HCT116 (cell line): ENCODE measurements around the gene UVRAG. TPM values are rescaled to one million over a fixed set of nuclear protein-coding genes. Genes with fewer than 3 reads are reported as not detected.
A peak's percentile ranks its signal among the peaks of the same experiment; 100 is the strongest.

Experiments
- ATAC-seq: fragments of 200-7000 bp; cut with Tn5 transposase; 2 replicates; pipeline ENCODE4 v1.9.1; 2020; ENCODE audit warnings: mild to moderate bottlenecking, moderate library complexity
- BruUV-seq: library from RNA; stranded (reverse); fragments of 400-500 nt; replicated peaks from 2 replicates; lab custom pipeline; 2021; lab: Mats Ljungman, UMichigan
- CTCF ChIA-PET: fragments of 300-600 bp; sonication (Branson Sonifier 250); formaldehyde crosslinking; loops from one replicate; lab custom pipeline; 2021; ENCODE audit warnings: antibody characterized with exemption; lab: Charles Lee
- POLR2A ChIA-PET: fragments of 300-600, 350-600 bp; sonication (Branson Sonifier 250); formaldehyde crosslinking; loops from one replicate; lab custom pipeline; 2021; ENCODE audit warnings: antibody characterized with exemption; lab: Charles Lee
- RAD21 ChIA-PET, 2 experiments: fragments of 300-600 bp; sonication (Branson Sonifier 250); formaldehyde crosslinking; loops; one replicate each; lab custom pipeline; 2023; ENCODE audit warnings: low total read pairs in 2 of 2; ENCODE audit not compliant: uncharacterized antibody in 2 of 2, unreplicated experiment in 2 of 2, low non-redundant PET in 1 of 2; lab: Charles Lee
- DNase-seq: peaks from one replicate; pipeline ENCODE4 v3.0.0-alpha.2; 2010; ENCODE audit warnings: low read depth, low spot score
- H2AFZ ChIP-seq: fragments of 200-600 bp; shearing (Covaris generic), sonication (generic); 2 replicates; pipeline ENCODE4 v1.6.1; 2017; ENCODE audit warnings: low read depth, mixed run types, mixed read lengths, antibody characterized with exemption, low read length; ENCODE audit not compliant: poor library complexity, severe bottlenecking
- H3K27ac ChIP-seq: 2 replicates; pipeline ENCODE4 v1.5.1; 2012; ENCODE audit warnings: low read depth, low read length
- H3K27me3 ChIP-seq: fragments of 200-600 bp; sonication (generic); 2 replicates; pipeline ENCODE4 v1.6.1; 2016; ENCODE audit warnings: mixed run types, low read length, mixed read lengths; ENCODE audit not compliant: insufficient read depth
- H3K36me3 ChIP-seq, 2 experiments: fragments of 200-500 bp in 1 of 2; fragments of 200-600 bp in 1 of 2; sonication (Bioruptor generic) in 1 of 2; sonication (generic) in 1 of 2; 2 replicates each; pipeline versions ENCODE4 v1.5.1 to v1.6.1; 2014 to 2016; ENCODE audit warnings: low read length in 2 of 2, inconsistent platforms in 1 of 2, mixed read lengths in 1 of 2, mixed run types in 1 of 2; ENCODE audit not compliant: insufficient read depth in 2 of 2, control insufficient read depth in 1 of 2
- H3K4me1 ChIP-seq, 2 experiments: fragments of 200-600 bp in 1 of 2; sonication (generic) in 1 of 2; 2 replicates each; pipeline versions ENCODE4 v1.5.1 to v1.6.1; 2012 to 2017; ENCODE audit warnings: low read length in 2 of 2, inconsistent platforms in 1 of 2, mild to moderate bottlenecking in 1 of 2, mixed read lengths in 1 of 2, mixed run types in 1 of 2, moderate library complexity in 1 of 2; ENCODE audit not compliant: insufficient read depth in 2 of 2, control insufficient read depth in 1 of 2
- H3K4me2 ChIP-seq: fragments of 200-600 bp; sonication (generic); 2 replicates; pipeline ENCODE4 v1.6.1; 2017; ENCODE audit warnings: mixed run types, low read length, mixed read lengths
- H3K4me3 ChIP-seq, 2 experiments: fragments of 200-600 bp in 1 of 2; sonication (generic) in 1 of 2; replicated peaks in 1 of 2; 2 replicates each; pipeline ENCODE4 v1.5.1; 2011 to 2016; ENCODE audit warnings: low read length in 2 of 2, control low read depth in 1 of 2, low read depth in 1 of 2, mild to moderate bottlenecking in 1 of 2, mixed read lengths in 1 of 2, mixed run types in 1 of 2
- H3K79me2 ChIP-seq: fragments of 200-600 bp; sonication (generic); 2 replicates; pipeline ENCODE4 v1.6.1; 2017; ENCODE audit warnings: mild to moderate bottlenecking, mixed run types, low read length, moderate library complexity, mixed read lengths; ENCODE audit not compliant: insufficient read depth
- H3K9ac ChIP-seq: fragments of 200-600 bp; sonication (generic); 2 replicates; pipeline ENCODE4 v1.6.1; 2016; ENCODE audit warnings: low read length, mixed read lengths
- H3K9me2 ChIP-seq: fragments of 200-600 bp; sonication (generic), shearing (Covaris generic); 2 replicates; pipeline ENCODE4 v1.6.1; 2017; ENCODE audit warnings: mixed run types, mild to moderate bottlenecking, moderate library complexity; ENCODE audit not compliant: insufficient read depth
- H3K9me3 ChIP-seq, 2 experiments: fragments of 200-500 bp in 1 of 2; fragments of 200-600 bp in 1 of 2; sonication (Bioruptor generic) in 1 of 2; sonication (generic) in 1 of 2; 2 replicates each; pipeline ENCODE4 v1.6.1; 2014 to 2017; ENCODE audit warnings: low read length in 2 of 2, mixed read lengths in 2 of 2, inconsistent platforms in 1 of 2, low read depth in 1 of 2, mild to moderate bottlenecking in 1 of 2, mixed run types in 1 of 2, moderate library complexity in 1 of 2; ENCODE audit not compliant: control insufficient read depth in 1 of 2, insufficient read depth in 1 of 2
- H4K20me1 ChIP-seq: fragments of 200-600 bp; sonication (generic), shearing (Covaris generic); 2 replicates; pipeline ENCODE4 v1.6.1; 2017; ENCODE audit warnings: mixed run types, mild to moderate bottlenecking, moderate library complexity; ENCODE audit not compliant: insufficient read depth
- CEBPB ChIP-seq: IDR thresholded peaks from 2 replicates; pipeline ENCODE4 v1.6.1; 2012; ENCODE audit warnings: low read depth
- EGR1 ChIP-seq: IDR thresholded peaks from 2 replicates; pipeline ENCODE4 v1.6.1; 2012; ENCODE audit warnings: low read depth
- EZH2phosphoT487 ChIP-seq: fragments of 200-600 bp; IDR thresholded peaks from 2 replicates; pipeline ENCODE4 v1.6.1; 2018; ENCODE audit warnings: antibody characterized with exemption, borderline replicate concordance
- FOSL1 ChIP-seq: IDR thresholded peaks from 2 replicates; pipeline ENCODE4 v1.6.1; 2012; ENCODE audit warnings: low read depth
- POLR2A ChIP-seq: IDR thresholded peaks from 2 replicates; pipeline ENCODE4 v1.7.0; 2011; ENCODE audit warnings: borderline replicate concordance; ENCODE audit not compliant: insufficient read depth, insufficient read length; ENCODE audit errors: extremely low read depth
- POLR2AphosphoS5 ChIP-seq: IDR thresholded peaks from 2 replicates; pipeline ENCODE4 v1.6.1; 2011; ENCODE audit warnings: mild to moderate bottlenecking, low read depth, low read length, moderate library complexity
- SIN3A ChIP-seq: IDR thresholded peaks from 2 replicates; pipeline ENCODE4 v1.6.1; 2012; ENCODE audit warnings: low read depth
- SRF ChIP-seq: IDR thresholded peaks from 2 replicates; pipeline ENCODE4 v1.6.1; 2012; ENCODE audit warnings: low read depth
- YY1 ChIP-seq: IDR thresholded peaks from 2 replicates; pipeline ENCODE4 v1.6.1; 2011; ENCODE audit warnings: low read length, low read depth, moderate library complexity, mild to moderate bottlenecking; ENCODE audit not compliant: insufficient replicate concordance; ENCODE audit errors: extremely low read depth
- intact Hi-C: fragments of 100-400 bp; cut with micrococcal nuclease; formaldehyde crosslinking; loops from 2 replicates; pipeline ENCODE4 v1.10.0; 2022
- total RNA-seq: library from RNA; stranded (reverse); gene quantifications from one replicate; pipeline ENCODE4 v1.2.1, GENCODE V29; 2021; ENCODE audit not compliant: unreplicated experiment

UVRAG gene
- total RNA-seq, 1 experiment from 2014 or later = 12.3 TPM

DNA sequence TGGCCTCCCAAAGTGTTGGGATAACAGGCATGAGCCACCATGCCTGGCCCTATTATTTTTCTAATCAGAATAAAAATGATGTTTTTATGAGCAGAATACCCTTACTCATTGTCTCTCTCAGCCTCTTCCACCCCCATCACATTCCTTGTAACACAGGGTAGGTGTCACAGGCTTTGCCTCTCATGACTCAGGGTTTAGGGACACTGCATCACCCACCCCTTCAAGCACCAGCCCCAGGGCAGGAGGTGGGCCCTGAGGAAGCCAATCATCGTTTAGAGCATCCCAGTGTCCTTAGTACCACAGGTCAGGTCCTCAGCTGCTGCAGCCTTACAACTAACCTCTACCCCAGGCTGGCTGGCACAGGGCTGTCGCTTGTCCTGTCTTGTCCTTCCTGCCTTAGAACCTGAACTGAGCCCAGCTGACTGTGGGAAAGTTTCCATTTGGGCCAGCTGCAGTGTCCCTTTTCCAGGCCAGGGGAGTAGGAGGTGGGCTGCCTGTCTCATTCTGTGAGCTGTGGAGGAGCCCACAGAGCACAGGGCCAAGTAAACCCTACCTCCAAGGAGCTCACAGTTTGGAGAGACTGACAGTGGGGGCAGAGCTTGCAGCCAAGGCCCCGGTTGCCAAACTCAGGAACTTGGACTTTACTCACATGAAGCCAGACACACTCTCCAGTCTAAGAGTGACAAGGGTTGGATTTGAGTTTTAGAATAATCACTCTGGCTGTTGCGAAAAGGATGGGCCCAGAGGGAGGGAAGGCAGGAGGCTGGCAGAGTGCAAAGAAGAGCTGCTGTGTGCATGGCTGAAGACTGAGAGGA is 19.5 kb upstream of the UVRAG start:
- no peaks in the 10 kb centered on the region for H3K9me3 ChIP-seq
- no peaks in the 10 kb centered on the region for H3K4me1 ChIP-seq
- peak; percentile 44; the same call in 1 of the 2 replicates for ATAC-seq
- no peak overlapping the region for H3K4me3 ChIP-seq
- TF ChIP-seq YY1 = no peak
- CTCF ChIA-PET = no interaction called here
- no peak overlapping the region for H3K27ac ChIP-seq
- BruUV-seq = no TSS peak
- no peak overlapping the region for H3K9ac ChIP-seq
- no peaks in the 10 kb centered on the region for H3K27me3 ChIP-seq
- RAD21 ChIA-PET = no interaction called here
- H3K9me2 ChIP-seq = no peaks in the 10 kb centered on the region
- no peaks in the 10 kb centered on the region for H3K79me2 ChIP-seq
- intact Hi-C loops = no loop called here
- POLR2A ChIA-PET = no interaction called here
- DNase-seq = no peak
- H3K4me2 ChIP-seq = no peak overlapping the region
- no peaks in the 10 kb centered on the region for H3K36me3 ChIP-seq
- H2AFZ ChIP-seq = no peak overlapping the region
- no peaks in the 10 kb centered on the region for H4K20me1 ChIP-seq

DNA sequence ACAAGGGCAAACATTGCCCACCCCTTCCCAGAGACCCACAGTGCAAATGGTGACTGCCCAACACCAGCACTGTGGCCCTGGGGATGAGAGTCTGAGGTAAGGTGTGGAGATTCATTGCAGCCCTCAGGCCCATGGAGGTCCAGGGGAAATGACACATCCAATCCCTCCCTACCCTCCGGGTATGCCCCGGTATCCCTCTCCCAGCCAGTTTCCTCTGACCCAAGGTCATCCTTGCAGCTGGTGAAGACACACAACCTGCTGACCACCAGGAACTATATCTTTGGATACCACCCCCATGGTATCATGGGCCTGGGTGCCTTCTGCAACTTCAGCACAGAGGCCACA is 18.9 kb upstream of the UVRAG start:
- Histone ChIP-seq H3K4me3 (no peak overlapping the region), H3K27me3 (no peaks in the 10 kb centered on the region), H4K20me1 (no peaks in the 10 kb centered on the region), H3K36me3 (no peaks in the 10 kb centered on the region), H3K27ac (no peak overlapping the region), H2AFZ (no peak overlapping the region), H3K9me3 (no peaks in the 10 kb centered on the region), H3K4me1 (no peaks in the 10 kb centered on the region), H3K4me2 (no peak overlapping the region), H3K9ac (no peak overlapping the region), H3K9me2 (no peaks in the 10 kb centered on the region), H3K79me2 (no peaks in the 10 kb centered on the region)
- DNase-seq (no peak), ATAC-seq (no peak)
- BruUV-seq = no TSS peak
- RAD21 ChIA-PET = no interaction called here
- CTCF ChIA-PET = no interaction called here
- POLR2A ChIA-PET = no interaction called here
- intact Hi-C loops = no loop called here
- TF ChIP-seq POLR2AphosphoS5 (no peak), FOSL1 (no peak), CEBPB (no peak), EZH2phosphoT487 (no peak), POLR2A (no peak), SRF (no peak), SIN3A (no peak), EGR1 (no peak)
